Adrenal gland (tissue), 5 donors: ENCODE measurements around the gene SLC13A4.
"Not testable (repeated sequence)": the region's sequence is repeated elsewhere in the genome, so short reads cannot be mapped to it uniquely, and the experiment has no call there.

ENCODE experiments used
- CTCF ChIP-seq, 6 experiments: fragments of 450-650 bp in 4 of 6; fragments of 200-600 bp in 2 of 6; sonication (generic) in 1 of 6; IDR thresholded peaks; 1 replicate in 5 of 6; 2 replicates in 1 of 6; pipeline versions ENCODE4 v1.5.1 to v1.8.0; 2016 to 2021; ENCODE audit warnings: antibody characterized with exemption in 6 of 6, mild to moderate bottlenecking in 2 of 6, moderate library complexity in 1 of 6
- POLR2A ChIP-seq, 2 donors: fragments of 450-650 bp; IDR thresholded peaks; one replicate each; pipeline ENCODE4 v1.6.1; 2017; ENCODE audit warnings: antibody characterized with exemption in 2 of 2, mild to moderate bottlenecking in 2 of 2, moderate library complexity in 1 of 2
- donor health status: DM: no; HTN: no; CAD: no.

DNA sequence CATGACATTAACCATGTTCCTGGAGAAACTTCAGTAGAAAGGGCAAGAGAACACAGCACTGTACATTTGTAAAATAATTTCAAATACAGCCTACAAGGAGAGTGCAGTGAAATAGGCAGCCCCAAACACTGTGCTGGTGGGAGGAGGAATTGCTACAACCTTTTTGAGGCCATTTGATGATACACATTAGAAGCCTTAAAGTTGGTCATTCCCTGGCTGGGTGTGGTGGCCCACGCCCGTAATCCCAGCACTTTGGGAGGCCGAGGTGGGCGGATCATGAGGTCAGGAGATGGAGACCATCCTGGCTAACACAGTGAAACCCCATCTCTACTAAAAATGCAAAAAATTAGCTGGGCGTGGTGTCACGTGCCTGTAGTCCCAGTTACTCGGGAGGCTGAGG lies 35.4 kb downstream of the SLC13A4 start:
- TF ChIP-seq CTCF, POLR2A (IDR thresholded peaks at IDR 0.05): not testable (repeated sequence)
